Measurements from ENCODE around the gene TMEM135.

TMEM135 gene

DNA sequence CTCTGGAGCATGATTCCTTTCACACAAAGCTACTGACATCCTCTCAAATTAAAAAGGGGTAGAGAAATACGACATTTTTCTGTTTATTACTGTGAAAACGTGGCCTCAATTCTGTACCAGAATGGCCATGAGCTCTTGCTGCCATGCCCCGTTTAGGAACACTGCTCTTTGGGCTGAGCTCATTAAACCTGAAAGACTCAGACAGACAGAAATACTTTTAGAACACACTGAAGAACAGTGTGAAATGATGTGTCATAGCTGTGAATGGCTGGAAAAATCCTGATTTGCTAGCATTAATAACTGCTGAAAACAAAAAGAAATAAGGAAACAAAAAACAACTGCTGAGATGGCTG lies 32.2 kb upstream of the TMEM135 start:
- no peak for TF ChIP-seq CTCF (IDR thresholded peaks at IDR 0.05)
- H3K27me3 Mint-ChIP-seq (ENCODE audit: low read depth, poor library complexity), result no peaks in the 10 kb centered on the region
- H3K9me3 Mint-ChIP-seq, result no peaks in the 10 kb centered on the region
- H3K4me1 Mint-ChIP-seq, result peaks cover under 1% of the 10 kb centered on the region
- no peaks in the 10 kb centered on the region for H3K36me3 Mint-ChIP-seq (ENCODE audit: low read depth)
- DNase-seq, result no peak
- H3K4me3 Mint-ChIP-seq, result no peak overlapping the region
- H3K27ac Mint-ChIP-seq, result no peak overlapping the region

DNA sequence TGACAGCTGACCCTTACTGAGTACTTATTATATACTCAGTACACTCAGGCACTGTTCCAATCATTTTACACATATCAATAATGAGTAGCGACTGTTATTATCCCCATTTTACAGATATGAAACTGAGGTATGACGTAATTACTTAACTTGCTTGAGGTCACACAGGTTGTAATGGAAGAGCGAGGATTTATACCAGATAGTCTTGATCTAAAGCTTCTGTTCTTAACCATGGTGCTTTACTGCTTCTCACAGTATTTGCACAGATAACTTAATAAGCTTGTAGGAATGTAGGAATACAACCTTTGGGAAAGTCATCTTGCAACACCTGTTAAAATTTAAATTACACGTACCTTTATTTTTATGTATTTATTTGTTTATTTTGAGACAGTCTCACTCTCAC lies 31.7 kb upstream of the TMEM135 start:
- Mint-ChIP-seq H3K27ac (no peak overlapping the region), H3K9me3 (no peaks in the 10 kb centered on the region), H3K27me3 (ENCODE audit: low read depth, poor library complexity) (no peaks in the 10 kb centered on the region), H3K4me3 (no peak overlapping the region), H3K4me1 (no peaks in the 10 kb centered on the region), H3K36me3 (ENCODE audit: low read depth) (no peaks in the 10 kb centered on the region)
- TF ChIP-seq CTCF (IDR thresholded peaks at IDR 0.05), result no peak
- DNase-seq, result no peak

GRCh38 chr11:87007963-87008362 lies 29.8 kb upstream of the TMEM135 start:
- H3K4me1 Mint-ChIP-seq, result no peaks in the 10 kb centered on the region
- TF ChIP-seq CTCF (IDR thresholded peaks at IDR 0.05), result no peak
- no peak overlapping the region for H3K4me3 Mint-ChIP-seq
- H3K27me3 Mint-ChIP-seq (ENCODE audit: low read depth, poor library complexity), result peaks cover 3% of the 10 kb centered on the region
- H3K9me3 Mint-ChIP-seq, result no peaks in the 10 kb centered on the region
- no peak for DNase-seq
- no peaks in the 10 kb centered on the region for H3K36me3 Mint-ChIP-seq (ENCODE audit: low read depth)
- no peak overlapping the region for H3K27ac Mint-ChIP-seq

DNA sequence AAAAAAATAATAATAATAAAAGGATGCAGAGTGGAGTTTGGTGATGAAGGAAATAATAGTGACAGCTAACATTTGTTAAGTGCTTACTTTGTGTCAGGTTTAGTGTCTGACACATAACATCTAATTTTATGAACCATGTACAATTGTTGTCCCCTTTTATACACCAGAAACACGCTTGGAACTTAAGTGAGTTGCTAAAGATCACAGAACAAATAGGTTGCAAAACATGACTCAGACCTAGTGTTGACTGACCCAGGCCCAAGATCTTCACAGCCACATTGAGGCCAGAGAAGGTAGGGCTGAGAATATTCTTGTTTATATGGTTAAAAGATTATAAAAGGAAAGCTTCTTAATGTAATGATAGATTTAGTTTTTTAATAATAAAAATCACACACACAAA lies 25.6 kb upstream of the TMEM135 start:
- TF ChIP-seq CTCF (IDR thresholded peaks at IDR 0.05), result no peak
- no peaks in the 10 kb centered on the region for H3K4me1 Mint-ChIP-seq
- no peaks in the 10 kb centered on the region for H3K9me3 Mint-ChIP-seq
- no peak overlapping the region for H3K27ac Mint-ChIP-seq
- no peaks in the 10 kb centered on the region for H3K36me3 Mint-ChIP-seq (ENCODE audit: low read depth)
- no peak for DNase-seq
- H3K4me3 Mint-ChIP-seq, result no peak overlapping the region
- peaks cover 3% of the 10 kb centered on the region for H3K27me3 Mint-ChIP-seq (ENCODE audit: low read depth, poor library complexity)

GRCh38 chr11:87012673-87013072 lies 25.1 kb upstream of the TMEM135 start:
- no peak for TF ChIP-seq CTCF (IDR thresholded peaks at IDR 0.05)
- H3K9me3 Mint-ChIP-seq, result no peaks in the 10 kb centered on the region
- peaks cover 3% of the 10 kb centered on the region for H3K27me3 Mint-ChIP-seq (ENCODE audit: low read depth, poor library complexity)
- H3K27ac Mint-ChIP-seq, result no peak overlapping the region
- DNase-seq, result no peak
- no peaks in the 10 kb centered on the region for H3K4me1 Mint-ChIP-seq
- no peak overlapping the region for H3K4me3 Mint-ChIP-seq
- no peaks in the 10 kb centered on the region for H3K36me3 Mint-ChIP-seq (ENCODE audit: low read depth)

DNA sequence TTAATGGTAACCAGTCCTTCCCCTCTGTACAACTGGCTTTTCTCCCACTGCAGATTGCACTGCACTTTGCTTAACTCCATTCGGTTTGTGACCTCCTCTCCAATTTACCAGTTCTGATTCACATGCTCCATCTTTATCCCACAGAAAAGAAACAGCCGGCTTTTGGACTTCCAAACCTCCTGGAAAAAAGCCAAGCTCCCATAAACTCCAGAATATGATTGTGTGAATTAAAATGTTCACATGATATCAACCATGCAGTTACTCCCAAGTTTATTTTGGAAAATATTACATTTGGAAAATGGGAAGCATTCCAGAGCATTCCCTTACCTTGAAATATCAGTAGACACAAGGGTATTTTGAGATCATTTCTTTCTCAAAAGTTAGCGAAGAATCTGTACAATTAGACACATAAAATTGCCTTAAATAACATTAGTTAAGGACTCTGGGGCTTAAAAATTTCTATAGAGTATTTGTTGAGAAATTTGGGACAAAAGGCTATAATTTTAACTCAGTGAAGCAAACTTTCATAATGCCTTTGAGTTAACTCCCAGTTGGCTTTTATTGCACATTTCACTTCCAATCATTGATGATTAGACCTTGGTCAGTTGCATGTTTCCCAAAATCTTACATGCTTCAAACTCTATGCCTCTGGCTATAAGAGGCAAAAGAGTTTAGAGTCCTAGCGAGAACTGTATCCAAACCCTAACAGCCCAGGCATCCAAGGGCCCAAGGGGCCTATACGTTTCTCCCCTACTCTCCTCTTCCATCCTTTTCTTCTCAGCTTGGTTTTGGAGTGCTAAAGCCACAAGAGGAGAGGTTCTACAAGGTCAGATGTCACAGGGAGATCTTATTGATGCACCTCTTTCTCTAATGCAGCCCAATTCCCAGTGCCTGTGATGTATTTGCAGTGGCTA lies 23.6 kb upstream of the TMEM135 start:
- no peaks in the 10 kb centered on the region for H3K9me3 Mint-ChIP-seq
- DNase-seq, result no peak
- peaks cover 3% of the 10 kb centered on the region for H3K27me3 Mint-ChIP-seq (ENCODE audit: low read depth, poor library complexity)
- no peaks in the 10 kb centered on the region for H3K36me3 Mint-ChIP-seq (ENCODE audit: low read depth)
- no peak overlapping the region for H3K27ac Mint-ChIP-seq
- no peak overlapping the region for H3K4me3 Mint-ChIP-seq
- H3K4me1 Mint-ChIP-seq, result no peaks in the 10 kb centered on the region
- TF ChIP-seq CTCF (IDR thresholded peaks at IDR 0.05), result no peak
